Neuronal stem cell (in vitro differentiated cells): ENCODE data around the gene CYTL1.

Experiments
- DNase-seq: peaks from one replicate; pipeline ENCODE4 v3.0.0-alpha.2; 2013; ENCODE audit warnings: low spot score
- H2AFZ ChIP-seq: one replicate; pipeline ENCODE4 v1.6.1; 2013; ENCODE audit warnings: mild to moderate bottlenecking, low read length, inconsistent platforms
- H2AK5ac ChIP-seq: 2 replicates; pipeline ENCODE4 v1.6.1; 2013; ENCODE audit warnings: low read depth, mild to moderate bottlenecking, inconsistent platforms, low read length, moderate library complexity, mixed read lengths
- H2BK120ac ChIP-seq: 2 replicates; pipeline ENCODE4 v1.6.1; 2013; ENCODE audit warnings: low read depth, mild to moderate bottlenecking, inconsistent platforms, low read length, moderate library complexity, mixed read lengths
- H2BK12ac ChIP-seq: one replicate; pipeline ENCODE4 v1.6.1; 2013; ENCODE audit warnings: low read length, inconsistent platforms
- H2BK15ac ChIP-seq: 2 replicates; pipeline ENCODE4 v1.6.1; 2013; ENCODE audit warnings: mild to moderate bottlenecking, low read length, inconsistent platforms, mixed read lengths
- H2BK5ac ChIP-seq: one replicate; pipeline ENCODE4 v1.6.1; 2013; ENCODE audit warnings: inconsistent platforms, mild to moderate bottlenecking, low read length, moderate library complexity
- H3K14ac ChIP-seq: one replicate; pipeline ENCODE4 v1.6.1; 2013; ENCODE audit warnings: low read length, inconsistent platforms
- H3K18ac ChIP-seq: 2 replicates; pipeline ENCODE4 v1.6.1; 2013; ENCODE audit warnings: low read length, inconsistent platforms
- H3K23ac ChIP-seq: 2 replicates; pipeline ENCODE4 v1.6.1; 2013; ENCODE audit warnings: low read depth, mild to moderate bottlenecking, mixed read lengths, low read length, inconsistent platforms; ENCODE audit not compliant: poor library complexity
- H3K27ac ChIP-seq: replicated peaks from 3 replicates; pipeline ENCODE4 v1.5.1; 2013; ENCODE audit warnings: low read length, inconsistent platforms
- H3K27me3 ChIP-seq, 3 experiments: 2 replicates each; pipeline ENCODE4 v1.6.1; 2013; ENCODE audit warnings: low read length in 3 of 3, mild to moderate bottlenecking in 2 of 3, inconsistent platforms in 1 of 3, low read depth in 1 of 3, mixed read lengths in 1 of 3, moderate library complexity in 1 of 3; ENCODE audit not compliant: control insufficient read depth in 3 of 3, insufficient read depth in 3 of 3
- H3K36me3 ChIP-seq, 2 donors: replicated peaks in 1 of 2; 2 replicates each; pipeline ENCODE4 v1.6.1; 2013; ENCODE audit warnings: low read length in 2 of 2; ENCODE audit not compliant: control insufficient read depth in 2 of 2, insufficient read depth in 2 of 2
- H3K4ac ChIP-seq: 2 replicates; pipeline ENCODE4 v1.6.1; 2013; ENCODE audit warnings: inconsistent platforms, mild to moderate bottlenecking, low read length, moderate library complexity
- H3K4me1 ChIP-seq, 2 donors: 1 replicate in 1 of 2; 2 replicates in 1 of 2; pipeline ENCODE4 v1.6.1; 2013; ENCODE audit warnings: low read length in 2 of 2, low read depth in 1 of 2; ENCODE audit not compliant: control insufficient read depth in 2 of 2, insufficient read depth in 1 of 2
- H3K4me2 ChIP-seq: one replicate; pipeline ENCODE4 v1.6.1; 2013; ENCODE audit warnings: mild to moderate bottlenecking, low read length, inconsistent platforms; ENCODE audit not compliant: insufficient read depth, poor library complexity, severe bottlenecking
- H3K4me3 ChIP-seq, 2 donors: 2 replicates each; pipeline ENCODE4 v1.5.1; 2013; ENCODE audit warnings: low read length in 2 of 2, mild to moderate bottlenecking in 2 of 2, inconsistent platforms in 1 of 2, moderate library complexity in 1 of 2
- H3K79me1 ChIP-seq: one replicate; pipeline ENCODE4 v1.6.1; 2013; ENCODE audit warnings: low read depth, mild to moderate bottlenecking, inconsistent platforms, low read length, moderate library complexity
- H3K9ac ChIP-seq: one replicate; pipeline ENCODE4 v1.6.1; 2013; ENCODE audit warnings: mild to moderate bottlenecking, low read depth, low read length, inconsistent platforms; ENCODE audit not compliant: poor library complexity
- H3K9me3 ChIP-seq, 2 donors: replicated peaks in 1 of 2; 2 replicates each; pipeline versions ENCODE3 to v1.6.1; 2013; ENCODE audit warnings: low read length in 2 of 2, mild to moderate bottlenecking in 2 of 2, inconsistent platforms in 1 of 2, low read depth in 1 of 2, mixed read lengths in 1 of 2, moderate library complexity in 1 of 2; ENCODE audit not compliant: control insufficient read depth in 2 of 2, insufficient read depth in 1 of 2
- H4K8ac ChIP-seq: one replicate; pipeline ENCODE4 v1.6.1; 2013; ENCODE audit warnings: low read depth, mild to moderate bottlenecking, inconsistent platforms, low read length, moderate library complexity
- H4K91ac ChIP-seq: one replicate; pipeline ENCODE4 v1.6.1; 2013; ENCODE audit warnings: low read length, low read depth, mild to moderate bottlenecking, inconsistent platforms; ENCODE audit not compliant: poor library complexity
- WGBS, 2 donors: extraction: QIAGEN DNeasy Blood & Tissue Kit; methylation state at CpG; one replicate each; pipeline ENCODE4 v1.1.7; 2013; ENCODE audit warnings: missing lambda C conversion rate in 2 of 2, mixed read lengths in 1 of 2; ENCODE audit not compliant: insufficient read length in 2 of 2, insufficient replicate concordance in 1 of 2; ENCODE audit errors: extremely low coverage in 2 of 2; 5-methylcytosine and 5-hydroxymethylcytosine counted together

The CYTL1 gene

DNA sequence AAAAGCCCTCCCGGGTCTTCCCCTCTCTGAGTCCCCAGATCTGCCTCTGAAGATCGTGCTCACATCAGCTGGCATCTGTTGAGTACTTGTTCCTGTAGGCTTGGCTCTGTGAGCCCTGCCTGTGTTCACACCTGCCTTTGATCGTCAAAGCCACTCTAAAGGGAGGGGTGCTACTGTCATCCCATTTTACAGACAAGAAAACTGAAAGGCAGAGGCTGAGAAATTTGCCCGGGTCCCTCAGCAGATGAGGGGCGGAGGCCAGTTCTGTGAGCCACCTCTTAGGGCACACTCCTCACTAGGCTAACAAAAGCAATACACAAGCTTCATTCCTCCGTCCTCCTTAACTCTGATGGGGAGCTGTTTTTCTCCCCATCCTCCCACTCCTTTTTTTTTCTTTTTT, 655 bp downstream of the CYTL1 start:
- no peak overlapping the region for H2BK15ac ChIP-seq
- no peaks in the 10 kb centered on the region for H3K9me3 ChIP-seq
- no peak overlapping the region for H2AK5ac ChIP-seq
- no peak overlapping the region for H3K18ac ChIP-seq
- H3K4me2 ChIP-seq, result no peak overlapping the region
- peaks cover 0 to 7% of the 10 kb centered on the region in 2 donors for H3K4me1 ChIP-seq
- no peak overlapping the region for H2BK120ac ChIP-seq
- no peak overlapping the region for H2BK12ac ChIP-seq
- no peak overlapping the region for H3K9ac ChIP-seq
- no peak overlapping the region for H3K4me3 ChIP-seq
- H3K14ac ChIP-seq, result no peak overlapping the region
- no peak overlapping the region for H3K23ac ChIP-seq
- H3K36me3 ChIP-seq, result no peaks in the 10 kb centered on the region
- no CpG with 5 or more reads among the region's 6 CpGs for WGBS, 2 donors
- H4K8ac ChIP-seq, result no peak overlapping the region
- no peak overlapping the region for H3K4ac ChIP-seq
- H3K79me1 ChIP-seq, result no peaks in the 10 kb centered on the region
- H4K91ac ChIP-seq, result no peak overlapping the region
- no peak for DNase-seq
- H2AFZ ChIP-seq, result no peak overlapping the region
- H2BK5ac ChIP-seq, result no peak overlapping the region
- H3K27me3 ChIP-seq, result peaks cover 0 to 4% (median 3%) of the 10 kb centered on the region in 3 experiments
- H3K27ac ChIP-seq, result no peak overlapping the region

GRCh38 chr4:5018096-5018495, 1.2 kb downstream of the CYTL1 start:
- H3K9me3 ChIP-seq, result no peaks in the 10 kb centered on the region
- H3K27me3 ChIP-seq, result peaks cover 0 to 4% (median 3%) of the 10 kb centered on the region in 3 experiments
- no CpG with 5 or more reads among the region's 2 CpGs for WGBS, 2 donors
- H3K4ac ChIP-seq, result no peak overlapping the region
- H3K18ac ChIP-seq, result no peak overlapping the region
- H3K9ac ChIP-seq, result no peak overlapping the region
- no peak overlapping the region for H3K4me3 ChIP-seq
- H3K23ac ChIP-seq, result no peak overlapping the region
- H3K36me3 ChIP-seq, result no peaks in the 10 kb centered on the region
- H4K8ac ChIP-seq, result no peak overlapping the region
- H2BK120ac ChIP-seq, result no peak overlapping the region
- H2BK12ac ChIP-seq, result no peak overlapping the region
- peaks cover 0 to 7% of the 10 kb centered on the region in 2 donors for H3K4me1 ChIP-seq
- no peak overlapping the region for H3K27ac ChIP-seq
- no peak for DNase-seq
- H4K91ac ChIP-seq, result no peak overlapping the region
- H3K79me1 ChIP-seq, result no peaks in the 10 kb centered on the region
- H2BK5ac ChIP-seq, result no peak overlapping the region
- no peak overlapping the region for H3K14ac ChIP-seq
- H2BK15ac ChIP-seq, result no peak overlapping the region
- H2AK5ac ChIP-seq, result no peak overlapping the region
- H2AFZ ChIP-seq, result no peak overlapping the region
- H3K4me2 ChIP-seq, result no peak overlapping the region

- H3K14ac ChIP-seq, result no peak overlapping the region
- no peak overlapping the region for H4K91ac ChIP-seq
- H3K18ac ChIP-seq, result no peak overlapping the region
- peaks cover 0 to 4% (median 3%) of the 10 kb centered on the region in 3 experiments for H3K27me3 ChIP-seq
- no peak overlapping the region for H3K4me2 ChIP-seq
- H2AFZ ChIP-seq, result no peak overlapping the region
- H3K23ac ChIP-seq, result no peak overlapping the region
- no peak overlapping the region for H3K4ac ChIP-seq
- H2BK120ac ChIP-seq, result no peak overlapping the region
- WGBS, 2 donors, result no CpG with 5 or more reads among the region's 7 CpGs
- H3K4me1 ChIP-seq, result peaks cover 0 to 3% of the 10 kb centered on the region in 2 donors
- H3K27ac ChIP-seq, result no peak overlapping the region
- H2AK5ac ChIP-seq, result no peak overlapping the region
- no peak overlapping the region for H2BK12ac ChIP-seq
- no peak overlapping the region for H4K8ac ChIP-seq
- no peak for DNase-seq
- no peaks in the 10 kb centered on the region for H3K9me3 ChIP-seq
- H3K36me3 ChIP-seq, result no peaks in the 10 kb centered on the region
- H3K79me1 ChIP-seq, result no peaks in the 10 kb centered on the region
- no peak overlapping the region for H3K9ac ChIP-seq
- no peak overlapping the region for H2BK5ac ChIP-seq
- no peak overlapping the region for H3K4me3 ChIP-seq
- H2BK15ac ChIP-seq, result no peak overlapping the region
These were observed 5.1 kb downstream of the CYTL1 start for GRCh38 chr4:5014007-5014682.

DNA sequence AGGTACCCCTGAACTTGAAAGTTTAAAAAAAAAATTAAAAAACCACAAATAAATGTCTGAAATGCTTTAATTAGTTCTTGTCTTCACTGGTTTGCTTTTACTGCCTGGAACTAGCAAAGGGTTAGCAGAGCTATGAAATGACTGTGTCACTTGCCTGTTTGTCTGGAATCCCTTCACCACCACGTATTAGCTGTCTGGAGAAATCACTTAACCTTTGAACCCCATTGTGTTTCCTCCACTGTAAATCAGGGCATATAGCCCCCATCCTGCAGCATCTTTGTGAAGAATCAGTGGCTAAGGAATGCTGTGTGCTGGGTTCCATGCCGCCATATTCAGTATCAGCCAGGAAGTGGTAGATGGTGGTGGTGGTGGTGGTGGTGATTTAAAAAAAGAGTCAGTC, 6.3 kb downstream of the CYTL1 start:
- H2BK15ac ChIP-seq, result no peak overlapping the region
- no peak overlapping the region for H2BK120ac ChIP-seq
- H2BK5ac ChIP-seq, result no peak overlapping the region
- WGBS, 2 donors, result no CpG with 5 or more reads among the region's 2 CpGs
- no peak overlapping the region for H3K23ac ChIP-seq
- no peaks in the 10 kb centered on the region for H3K9me3 ChIP-seq
- H3K18ac ChIP-seq, result no peak overlapping the region
- no peak overlapping the region for H4K91ac ChIP-seq
- no peak overlapping the region for H3K4ac ChIP-seq
- H3K4me2 ChIP-seq, result no peak overlapping the region
- no peak overlapping the region for H2AK5ac ChIP-seq
- no peaks in the 10 kb centered on the region for H3K79me1 ChIP-seq
- H2AFZ ChIP-seq, result no peak overlapping the region
- no peaks in the 10 kb centered on the region for H3K36me3 ChIP-seq
- DNase-seq, result no peak
- no peak overlapping the region for H3K27ac ChIP-seq
- H3K4me3 ChIP-seq, result no peak overlapping the region
- no peaks in the 10 kb centered on the region for H3K4me1 ChIP-seq
- H2BK12ac ChIP-seq, result no peak overlapping the region
- H3K27me3 ChIP-seq, result peaks cover 0 to 2% (median 0%) of the 10 kb centered on the region in 3 experiments
- no peak overlapping the region for H3K14ac ChIP-seq
- H3K9ac ChIP-seq, result no peak overlapping the region
- H4K8ac ChIP-seq, result no peak overlapping the region
